ENCODE measurements around the gene HEMK1.

The HEMK1 gene, protein sequence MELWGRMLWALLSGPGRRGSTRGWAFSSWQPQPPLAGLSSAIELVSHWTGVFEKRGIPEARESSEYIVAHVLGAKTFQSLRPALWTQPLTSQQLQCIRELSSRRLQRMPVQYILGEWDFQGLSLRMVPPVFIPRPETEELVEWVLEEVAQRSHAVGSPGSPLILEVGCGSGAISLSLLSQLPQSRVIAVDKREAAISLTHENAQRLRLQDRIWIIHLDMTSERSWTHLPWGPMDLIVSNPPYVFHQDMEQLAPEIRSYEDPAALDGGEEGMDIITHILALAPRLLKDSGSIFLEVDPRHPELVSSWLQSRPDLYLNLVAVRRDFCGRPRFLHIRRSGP

DNA sequence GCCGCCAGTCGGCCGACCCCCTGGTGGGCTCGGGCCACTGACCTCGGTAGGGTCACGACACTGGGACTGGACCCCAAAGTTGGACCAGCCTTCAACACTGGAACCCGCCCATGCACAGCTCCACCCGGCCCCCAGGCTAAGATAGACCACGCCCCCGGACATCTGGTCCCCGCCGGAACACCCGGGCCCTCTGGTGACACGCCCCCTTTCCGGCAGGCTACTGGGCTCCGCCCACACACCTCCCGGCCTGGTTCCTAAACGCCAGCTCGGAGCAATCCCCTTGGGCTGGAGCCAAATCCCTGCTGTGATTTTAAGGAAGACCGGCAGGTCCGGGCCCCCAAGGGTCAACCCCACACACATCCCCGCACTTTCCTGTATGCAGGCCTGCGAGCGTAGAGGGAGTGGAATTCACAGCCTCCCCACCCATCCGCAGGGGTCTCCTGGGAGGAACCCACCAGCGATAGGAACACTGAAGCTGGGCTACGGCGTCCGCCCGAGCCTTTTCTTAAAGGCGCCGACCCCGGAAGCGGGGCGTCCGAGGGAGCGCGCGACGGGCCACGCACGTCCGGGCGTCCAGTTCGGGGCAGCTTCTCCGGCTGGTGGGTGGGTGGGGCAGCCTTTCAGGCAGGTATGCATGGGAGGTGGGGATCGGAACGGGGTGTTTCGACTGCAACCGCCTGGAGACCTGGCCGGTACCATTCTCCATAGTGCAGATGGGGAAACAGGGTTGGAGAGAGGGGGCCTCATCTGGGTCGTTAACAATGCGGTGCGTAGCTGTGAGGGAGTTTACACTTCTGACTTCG, at the start of gene HEMK1:
TSS of gene HEMK1 (plus strand) at position 576 of the 803 bp plus-strand sequence. CDS start 1,583 bp downstream, outside the sequence.
- peak; percentile 94 to 99 for DNase-seq (ENCODE audit: extremely low read depth in 1 of 2, low read depth in 1 of 2)

- DNase-seq (ENCODE audit: extremely low read depth in 1 of 2, low read depth in 1 of 2): no peak
These were observed 48.5 kb upstream of the HEMK1 start for GRCh38 chr3:50520849-50521248.

DNA sequence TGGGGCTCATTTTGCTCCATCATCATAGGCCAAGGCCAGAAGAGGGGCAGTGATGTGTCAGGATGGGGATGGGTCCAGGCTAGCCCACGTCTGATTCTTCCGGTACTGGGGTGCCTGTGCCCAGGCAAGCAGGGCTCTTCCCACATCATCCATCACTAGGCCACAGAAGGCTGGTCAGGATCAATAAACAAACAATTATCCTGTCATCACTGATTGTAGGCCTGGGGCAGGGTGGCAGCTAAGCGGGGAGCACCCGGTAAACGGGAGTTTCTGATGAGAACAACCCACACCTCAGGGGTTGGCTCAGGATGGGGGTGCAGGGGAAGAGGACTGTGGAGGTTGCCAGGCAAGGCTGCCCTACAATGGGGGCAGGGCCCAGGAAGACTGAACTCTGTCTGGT, 47.8 kb upstream of the HEMK1 start:
- no peak for DNase-seq (ENCODE audit: extremely low read depth in 1 of 2, low read depth in 1 of 2)

- DNase-seq (ENCODE audit: extremely low read depth in 1 of 2, low read depth in 1 of 2): no peak
These were observed 46.0 kb upstream of the HEMK1 start for GRCh38 chr3:50523279-50523811.

GRCh38 chr3:50524746-50525145, 44.6 kb upstream of the HEMK1 start:
- DNase-seq (ENCODE audit: extremely low read depth in 1 of 2, low read depth in 1 of 2): no peak

GRCh38 chr3:50525191-50525910, 44.0 kb upstream of the HEMK1 start:
- DNase-seq (ENCODE audit: extremely low read depth in 1 of 2, low read depth in 1 of 2): no peak

- DNase-seq (ENCODE audit: extremely low read depth in 1 of 2, low read depth in 1 of 2): peak; percentile 49 to 74
These were observed 43.3 kb upstream of the HEMK1 start for GRCh38 chr3:50525987-50526386.

GRCh38 chr3:50530001-50530970, 39.0 kb upstream of the HEMK1 start:
- DNase-seq (ENCODE audit: extremely low read depth in 1 of 2, low read depth in 1 of 2): no peak

GRCh38 chr3:50531201-50531600, 38.1 kb upstream of the HEMK1 start:
- DNase-seq (ENCODE audit: extremely low read depth in 1 of 2, low read depth in 1 of 2): no peak

GRCh38 chr3:50532062-50532705, 37.1 kb upstream of the HEMK1 start:
- DNase-seq (ENCODE audit: extremely low read depth in 1 of 2, low read depth in 1 of 2): no peak

DNA sequence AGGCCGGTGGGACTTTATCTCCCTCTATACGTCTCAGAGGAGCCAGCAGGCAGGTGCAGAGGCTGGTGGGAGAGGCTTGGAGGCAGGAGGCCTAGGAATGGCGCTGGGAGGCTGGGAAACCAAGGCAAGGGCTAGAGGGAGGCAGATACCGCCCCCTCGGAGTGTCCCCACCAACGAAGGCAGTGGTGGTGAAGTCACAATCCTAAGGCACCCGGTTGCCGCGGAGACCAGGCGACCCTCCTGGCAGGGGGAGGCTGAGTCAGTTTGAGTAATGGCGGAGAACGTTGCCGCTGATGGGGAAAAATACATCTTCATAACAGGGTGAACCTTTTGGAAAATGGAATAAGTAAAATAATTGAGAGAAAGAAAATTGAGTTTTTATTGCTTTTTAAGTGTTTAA, 36.0 kb upstream of the HEMK1 start:
- DNase-seq (ENCODE audit: extremely low read depth in 1 of 2, low read depth in 1 of 2): no peak

DNA sequence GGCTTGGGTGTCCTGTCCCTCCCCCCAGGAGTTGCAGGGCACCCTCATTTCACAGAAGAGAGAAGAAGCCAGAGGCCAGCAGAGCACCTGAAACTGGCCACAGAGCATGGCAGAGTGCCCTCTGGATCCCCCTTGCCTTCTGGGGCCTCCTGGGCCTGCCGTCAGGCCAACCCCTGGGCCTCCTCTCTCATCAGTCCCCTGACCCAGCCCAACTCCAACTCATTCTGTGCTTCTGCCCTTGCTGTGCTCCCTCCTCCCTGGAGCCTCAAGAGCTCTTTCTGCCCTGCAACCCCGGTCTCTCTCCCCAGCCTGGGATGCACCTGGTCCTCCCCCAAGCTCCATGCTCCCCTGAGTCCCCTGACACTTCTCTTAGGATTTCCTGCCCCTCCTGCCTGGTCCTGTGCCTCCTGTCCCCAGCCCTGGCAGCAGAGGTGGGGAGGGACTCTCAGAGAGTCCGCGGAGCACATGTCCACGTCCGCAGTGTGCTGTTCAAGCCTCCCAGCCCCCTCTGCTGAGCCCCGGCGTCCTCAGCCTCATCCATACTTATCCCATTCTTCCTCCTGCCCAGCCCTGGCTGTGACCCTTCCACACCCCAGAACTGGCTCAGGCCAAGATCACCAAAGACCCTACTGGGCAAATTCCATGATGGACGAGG, 35.4 kb upstream of the HEMK1 start:
- DNase-seq (ENCODE audit: extremely low read depth in 1 of 2, low read depth in 1 of 2): no peak

DNA sequence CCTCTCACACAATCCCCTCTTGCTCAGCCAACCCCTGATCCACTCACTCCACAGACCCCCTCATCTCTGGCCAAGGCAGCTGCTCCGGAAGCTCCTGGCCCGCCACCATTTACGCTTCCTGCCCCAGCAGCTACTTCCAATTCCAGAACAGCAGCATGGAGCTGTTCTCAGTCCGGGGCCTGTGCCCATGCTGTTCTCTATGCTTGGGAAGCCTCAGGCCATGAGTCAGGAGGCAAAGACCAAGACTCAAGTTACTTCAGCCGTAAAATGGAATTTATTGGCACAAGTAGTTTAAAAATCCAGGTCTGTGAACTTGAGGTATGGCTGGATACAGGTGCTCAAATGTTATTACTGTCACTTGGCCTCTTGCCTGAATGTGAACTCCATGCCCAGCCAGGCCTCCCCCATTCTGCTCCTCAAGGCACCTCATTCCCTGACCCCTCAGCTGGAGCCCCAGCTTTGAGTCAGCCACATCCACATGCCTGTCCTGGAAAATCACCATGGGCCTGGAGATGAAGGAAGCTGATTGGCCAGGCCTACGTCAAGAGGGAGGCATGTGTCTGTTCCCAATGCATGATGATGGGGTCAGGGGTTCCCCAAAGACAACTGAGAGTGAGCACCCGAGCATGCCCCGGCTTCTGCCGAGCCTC, 34.5 kb upstream of the HEMK1 start:
- DNase-seq (ENCODE audit: extremely low read depth in 1 of 2, low read depth in 1 of 2): no peak

- DNase-seq (ENCODE audit: extremely low read depth in 1 of 2, low read depth in 1 of 2): no peak
These were observed 32.7 kb upstream of the HEMK1 start for GRCh38 chr3:50536471-50537180.

- DNase-seq (ENCODE audit: extremely low read depth in 1 of 2, low read depth in 1 of 2): no peak
These were observed 31.7 kb upstream of the HEMK1 start for GRCh38 chr3:50537421-50538129.

GRCh38 chr3:50539356-50540286, 29.7 kb upstream of the HEMK1 start:
- no peak for DNase-seq (ENCODE audit: extremely low read depth in 1 of 2, low read depth in 1 of 2)

All from stimulated activated CD8-positive, alpha-beta memory T cell treated with anti-CD3 and anti-CD28 coated beads, Interleukin-7, amount 100 ng/mL, for 48 hours (primary cell).